ENCODE results near the gene FGF19. TPM values are rescaled to one million over a fixed set of nuclear protein-coding genes. Genes with fewer than 3 reads are reported as not detected.

Gene FGF19
- total RNA-seq, 1 donor from 2014 or later = not detected

DNA sequence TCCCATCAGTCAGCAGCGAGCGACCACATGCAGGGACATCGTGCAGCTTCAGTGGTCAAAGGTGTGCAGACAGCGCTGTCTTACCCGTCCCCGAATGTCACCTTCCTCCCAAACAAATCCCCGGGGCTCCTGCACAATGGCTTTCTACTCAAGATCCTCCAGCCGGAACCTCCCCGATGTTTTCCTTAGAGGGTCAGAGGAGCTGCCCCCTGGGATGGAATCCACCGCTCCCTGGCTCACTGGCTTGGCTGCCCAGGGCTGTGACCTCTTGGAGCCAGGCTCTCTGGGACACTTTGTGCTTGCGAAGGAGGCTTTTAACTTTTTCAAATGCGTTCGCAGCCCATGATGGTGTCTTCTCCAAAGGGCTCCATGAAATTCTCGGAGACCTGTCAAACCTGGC is 17.3 kb upstream of the FGF19 start:
- Histone ChIP-seq H3K27me3 (ENCODE audit: control insufficient read depth in 3 of 3, insufficient read depth in 3 of 3, low read length in 3 of 3) (peaks cover 55 to 70% (median 55%) of the 10 kb centered on the region in 3 donors), H3K27ac (ENCODE audit: low read depth, low read length) (no peak overlapping the region), H3K9ac (ENCODE audit: low read depth in 1 of 3, low read length in 3 of 3) (no peak overlapping the region), H3K9me3 (ENCODE audit: control insufficient read depth in 3 of 3, low read length in 3 of 3) (no peaks in the 10 kb centered on the region), H3K4me3 (ENCODE audit: low read length in 3 of 3) (no peak overlapping the region), H3K4me1 (ENCODE audit: control insufficient read depth in 3 of 3, insufficient read depth in 3 of 3, low read length in 3 of 3) (peaks cover 0 to 2% (median 0%) of the 10 kb centered on the region in 3 donors), H3K36me3 (ENCODE audit: control insufficient read depth in 3 of 3, insufficient read depth in 3 of 3, low read length in 3 of 3) (no peaks in the 10 kb centered on the region)

- Histone ChIP-seq H3K9me3 (ENCODE audit: control insufficient read depth in 3 of 3, low read length in 3 of 3) (no peaks in the 10 kb centered on the region), H3K4me1 (ENCODE audit: control insufficient read depth in 3 of 3, insufficient read depth in 3 of 3, low read length in 3 of 3) (peaks cover 0 to 2% (median 0%) of the 10 kb centered on the region in 3 donors), H3K27me3 (ENCODE audit: control insufficient read depth in 3 of 3, insufficient read depth in 3 of 3, low read length in 3 of 3) (peaks cover 56 to 66% (median 59%) of the 10 kb centered on the region in 3 donors), H3K9ac (ENCODE audit: low read depth in 1 of 3, low read length in 3 of 3) (no peak overlapping the region), H3K36me3 (ENCODE audit: control insufficient read depth in 3 of 3, insufficient read depth in 3 of 3, low read length in 3 of 3) (no peaks in the 10 kb centered on the region), H3K27ac (ENCODE audit: low read depth, low read length) (no peak overlapping the region), H3K4me3 (ENCODE audit: low read length in 3 of 3) (no peak overlapping the region)
Observed at GRCh38 chr11:69718912-69719311, 15.1 kb upstream of the FGF19 start.

- no peak overlapping the region for H3K9ac ChIP-seq (ENCODE audit: low read depth in 1 of 3, low read length in 3 of 3)
- H3K27ac ChIP-seq (ENCODE audit: low read depth, low read length) = no peak overlapping the region
- peaks cover 0 to 2% (median 0%) of the 10 kb centered on the region in 3 donors for H3K4me1 ChIP-seq (ENCODE audit: control insufficient read depth in 3 of 3, insufficient read depth in 3 of 3, low read length in 3 of 3)
- H3K9me3 ChIP-seq (ENCODE audit: control insufficient read depth in 3 of 3, low read length in 3 of 3) = no peaks in the 10 kb centered on the region
- peaks cover 55 to 65% (median 59%) of the 10 kb centered on the region in 3 donors for H3K27me3 ChIP-seq (ENCODE audit: control insufficient read depth in 3 of 3, insufficient read depth in 3 of 3, low read length in 3 of 3)
- no peaks in the 10 kb centered on the region for H3K36me3 ChIP-seq (ENCODE audit: control insufficient read depth in 3 of 3, insufficient read depth in 3 of 3, low read length in 3 of 3)
- H3K4me3 ChIP-seq (ENCODE audit: low read length in 3 of 3) = no peak overlapping the region
Observed at GRCh38 chr11:69718147-69718546, 14.3 kb upstream of the FGF19 start.

- H3K27ac ChIP-seq (ENCODE audit: low read depth, low read length) = no peak overlapping the region
- H3K4me1 ChIP-seq (ENCODE audit: control insufficient read depth in 3 of 3, insufficient read depth in 3 of 3, low read length in 3 of 3) = peaks cover 0 to 2% (median 0%) of the 10 kb centered on the region in 3 donors
- H3K4me3 ChIP-seq (ENCODE audit: low read length in 3 of 3) = no peak overlapping the region
- H3K9me3 ChIP-seq (ENCODE audit: control insufficient read depth in 3 of 3, low read length in 3 of 3) = no peaks in the 10 kb centered on the region
- no peak overlapping the region for H3K9ac ChIP-seq (ENCODE audit: low read depth in 1 of 3, low read length in 3 of 3)
- peaks cover 50 to 65% (median 61%) of the 10 kb centered on the region in 3 donors for H3K27me3 ChIP-seq (ENCODE audit: control insufficient read depth in 3 of 3, insufficient read depth in 3 of 3, low read length in 3 of 3)
- no peaks in the 10 kb centered on the region for H3K36me3 ChIP-seq (ENCODE audit: control insufficient read depth in 3 of 3, insufficient read depth in 3 of 3, low read length in 3 of 3)
Observed at GRCh38 chr11:69716891-69717747, 13.3 kb upstream of the FGF19 start.

DNA sequence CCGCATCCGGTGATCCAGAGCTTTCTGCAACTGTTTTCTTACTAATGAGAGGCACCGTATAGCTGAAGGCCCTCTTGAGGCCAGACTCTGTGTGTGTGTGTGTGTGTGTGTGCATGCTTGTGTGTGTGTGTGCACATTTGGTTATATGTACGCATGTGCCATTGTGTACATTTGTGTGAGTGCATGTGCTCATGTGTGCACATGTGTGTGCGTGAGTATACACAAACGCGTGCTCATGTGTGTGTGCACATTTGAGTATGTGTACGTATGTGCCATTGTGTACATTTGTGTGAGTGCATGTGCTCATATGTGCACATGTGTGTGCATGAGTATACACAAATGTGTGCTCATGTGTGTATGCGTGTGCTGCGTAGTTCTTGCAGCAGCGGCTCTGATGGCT is 12.3 kb upstream of the FGF19 start:
- Histone ChIP-seq H3K36me3 (ENCODE audit: control insufficient read depth in 3 of 3, insufficient read depth in 3 of 3, low read length in 3 of 3) (no peaks in the 10 kb centered on the region), H3K9me3 (ENCODE audit: control insufficient read depth in 3 of 3, low read length in 3 of 3) (no peaks in the 10 kb centered on the region), H3K4me3 (ENCODE audit: low read length in 3 of 3) (no peak overlapping the region), H3K4me1 (ENCODE audit: control insufficient read depth in 3 of 3, insufficient read depth in 3 of 3, low read length in 3 of 3) (peaks cover 0 to 2% (median 0%) of the 10 kb centered on the region in 3 donors), H3K27me3 (ENCODE audit: control insufficient read depth in 3 of 3, insufficient read depth in 3 of 3, low read length in 3 of 3) (peaks cover 40 to 55% (median 51%) of the 10 kb centered on the region in 3 donors), H3K27ac (ENCODE audit: low read depth, low read length) (no peak overlapping the region), H3K9ac (ENCODE audit: low read depth in 1 of 3, low read length in 3 of 3) (no peak overlapping the region)

GRCh38 chr11:69715446-69715845 is 11.6 kb upstream of the FGF19 start:
- no peak overlapping the region for H3K4me3 ChIP-seq (ENCODE audit: low read length in 3 of 3)
- peaks cover 0 to 2% (median 0%) of the 10 kb centered on the region in 3 donors for H3K4me1 ChIP-seq (ENCODE audit: control insufficient read depth in 3 of 3, insufficient read depth in 3 of 3, low read length in 3 of 3)
- H3K27ac ChIP-seq (ENCODE audit: low read depth, low read length) = no peak overlapping the region
- H3K9ac ChIP-seq (ENCODE audit: low read depth in 1 of 3, low read length in 3 of 3) = no peak overlapping the region
- no peaks in the 10 kb centered on the region for H3K9me3 ChIP-seq (ENCODE audit: control insufficient read depth in 3 of 3, low read length in 3 of 3)
- H3K27me3 ChIP-seq (ENCODE audit: control insufficient read depth in 3 of 3, insufficient read depth in 3 of 3, low read length in 3 of 3) = peaks cover 40 to 51% (median 48%) of the 10 kb centered on the region in 3 donors
- H3K36me3 ChIP-seq (ENCODE audit: control insufficient read depth in 3 of 3, insufficient read depth in 3 of 3, low read length in 3 of 3) = no peaks in the 10 kb centered on the region

DNA sequence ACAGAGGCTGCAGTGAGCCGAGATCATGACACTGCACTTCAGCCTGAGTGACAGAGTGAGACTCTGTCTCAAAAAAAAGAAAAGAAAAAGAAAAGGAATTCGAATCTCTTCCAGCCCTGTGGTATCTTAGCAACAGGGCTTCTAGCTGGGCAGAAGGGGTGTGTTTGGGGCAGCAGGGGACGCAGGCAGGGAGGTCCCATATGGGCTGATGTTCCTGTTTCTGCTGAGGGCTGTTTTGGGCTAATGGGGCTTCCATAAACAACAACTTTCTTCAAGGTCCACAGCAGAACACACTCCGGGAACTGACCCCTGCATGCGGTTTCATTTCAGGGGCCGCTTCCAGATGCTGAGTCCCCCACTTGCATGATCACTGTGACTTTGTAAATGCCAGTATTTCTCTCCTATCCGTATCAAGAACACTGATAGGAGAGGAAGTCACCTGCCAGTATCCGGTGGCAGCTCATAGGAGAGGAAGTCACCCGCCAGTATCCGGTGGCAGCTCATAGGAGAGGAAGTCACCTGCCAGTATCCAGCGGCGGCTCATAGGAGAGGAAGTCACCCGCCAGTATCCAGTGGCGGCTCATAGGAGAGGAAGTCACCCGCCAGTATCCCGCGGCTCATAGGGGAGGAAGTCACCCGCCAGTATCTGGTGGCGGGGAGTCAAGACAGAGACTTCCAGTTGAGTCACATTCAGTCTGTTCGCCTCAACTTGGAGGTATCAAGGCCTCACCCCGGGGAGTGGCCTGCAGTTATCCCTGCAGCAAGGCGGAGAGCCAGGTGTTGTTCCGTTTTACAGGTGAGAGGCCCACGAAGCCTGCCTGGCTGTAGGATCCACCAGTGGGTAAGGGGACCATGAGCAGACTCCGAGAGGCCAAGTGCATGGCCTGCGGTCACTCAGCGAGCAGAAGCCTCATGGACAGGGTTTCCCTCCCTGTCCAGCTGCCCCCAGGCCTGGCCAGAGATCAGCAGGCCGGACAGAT is 8.3 kb upstream of the FGF19 start:
- H3K36me3 ChIP-seq (ENCODE audit: control insufficient read depth in 3 of 3, insufficient read depth in 3 of 3, low read length in 3 of 3) = no peaks in the 10 kb centered on the region
- peaks cover 20 to 40% (median 26%) of the 10 kb centered on the region in 3 donors for H3K27me3 ChIP-seq (ENCODE audit: control insufficient read depth in 3 of 3, insufficient read depth in 3 of 3, low read length in 3 of 3)
- H3K4me3 ChIP-seq (ENCODE audit: low read length in 3 of 3) = no peak overlapping the region
- H3K27ac ChIP-seq (ENCODE audit: low read depth, low read length) = no peak overlapping the region
- H3K9ac ChIP-seq (ENCODE audit: low read depth in 1 of 3, low read length in 3 of 3) = no peak overlapping the region
- H3K4me1 ChIP-seq (ENCODE audit: control insufficient read depth in 3 of 3, insufficient read depth in 3 of 3, low read length in 3 of 3) = no peaks in the 10 kb centered on the region
- no peaks in the 10 kb centered on the region for H3K9me3 ChIP-seq (ENCODE audit: control insufficient read depth in 3 of 3, low read length in 3 of 3)

DNA sequence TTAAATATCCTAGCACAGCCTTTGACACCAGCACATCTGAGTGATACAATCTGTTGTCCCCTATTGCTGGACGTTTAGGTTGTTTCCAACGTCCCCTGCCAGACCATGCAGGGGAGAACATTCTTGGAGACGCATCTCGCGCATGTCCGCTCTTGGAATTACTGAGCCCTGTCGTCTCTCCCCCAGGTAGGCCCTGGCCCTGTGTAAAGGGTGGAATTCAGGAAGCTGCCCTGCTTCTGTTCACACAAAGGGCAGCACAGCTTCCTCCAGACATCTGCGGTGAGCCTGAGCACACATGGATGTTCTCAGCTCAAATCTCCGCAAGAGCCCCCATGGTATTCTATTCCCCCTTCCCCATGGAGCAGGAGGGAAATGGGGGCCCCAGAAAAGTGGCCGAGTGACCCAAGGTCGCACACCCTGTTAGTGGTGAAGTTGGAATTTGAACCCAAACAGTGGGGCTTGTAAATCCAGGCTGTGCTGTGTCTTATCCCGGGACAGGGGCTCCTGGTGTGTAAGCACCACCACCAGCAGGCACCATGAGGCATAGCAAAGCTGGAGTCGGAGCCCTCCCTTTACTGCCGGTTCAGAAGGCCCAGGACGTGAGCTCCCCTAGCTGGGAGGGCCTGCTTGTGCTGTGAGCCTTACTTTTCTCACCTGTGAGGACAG is 5.0 kb upstream of the FGF19 start:
- Histone ChIP-seq H3K4me3 (ENCODE audit: low read length in 3 of 3) (no peak overlapping the region), H3K27ac (ENCODE audit: low read depth, low read length) (no peak overlapping the region), H3K4me1 (ENCODE audit: control insufficient read depth in 3 of 3, insufficient read depth in 3 of 3, low read length in 3 of 3) (no peaks in the 10 kb centered on the region), H3K27me3 (ENCODE audit: control insufficient read depth in 3 of 3, insufficient read depth in 3 of 3, low read length in 3 of 3) (peaks cover 30 to 49% (median 36%) of the 10 kb centered on the region in 3 donors), H3K9ac (ENCODE audit: low read depth in 1 of 3, low read length in 3 of 3) (no peak overlapping the region), H3K9me3 (ENCODE audit: control insufficient read depth in 3 of 3, low read length in 3 of 3) (no peaks in the 10 kb centered on the region), H3K36me3 (ENCODE audit: control insufficient read depth in 3 of 3, insufficient read depth in 3 of 3, low read length in 3 of 3) (no peaks in the 10 kb centered on the region)

- no peak overlapping the region for H3K27ac ChIP-seq (ENCODE audit: low read depth, low read length)
- no peaks in the 10 kb centered on the region for H3K4me1 ChIP-seq (ENCODE audit: control insufficient read depth in 3 of 3, insufficient read depth in 3 of 3, low read length in 3 of 3)
- peaks cover 39 to 51% (median 45%) of the 10 kb centered on the region in 3 donors for H3K27me3 ChIP-seq (ENCODE audit: control insufficient read depth in 3 of 3, insufficient read depth in 3 of 3, low read length in 3 of 3)
- no peak overlapping the region for H3K4me3 ChIP-seq (ENCODE audit: low read length in 3 of 3)
- no peaks in the 10 kb centered on the region for H3K9me3 ChIP-seq (ENCODE audit: control insufficient read depth in 3 of 3, low read length in 3 of 3)
- no peaks in the 10 kb centered on the region for H3K36me3 ChIP-seq (ENCODE audit: control insufficient read depth in 3 of 3, insufficient read depth in 3 of 3, low read length in 3 of 3)
- no peak overlapping the region for H3K9ac ChIP-seq (ENCODE audit: low read depth in 1 of 3, low read length in 3 of 3)
Observed at GRCh38 chr11:69707176-69707575, 3.4 kb upstream of the FGF19 start.
